DND-41 (cell line): ENCODE data around the gene MS4A13.
"Not testable (repeated sequence)": the region's sequence is repeated elsewhere in the genome, so short reads cannot be mapped to it uniquely, and the experiment has no call there.

Source experiments
- CTCF ChIP-seq: IDR thresholded peaks from 2 replicates; pipeline ENCODE4 v1.5.1; 2012; ENCODE audit warnings: borderline replicate concordance, low read length, moderate library complexity, mild to moderate bottlenecking; ENCODE audit not compliant: poor library complexity, severe bottlenecking; ENCODE audit errors: extremely low read depth
- EZH2 ChIP-seq: IDR thresholded peaks from 3 replicates; pipeline ENCODE4 v1.6.1; 2012; ENCODE audit warnings: borderline replicate concordance, low read depth, mild to moderate bottlenecking, moderate library complexity, low read length, inconsistent platforms; ENCODE audit not compliant: severe bottlenecking

GRCh38 chr11:60509609-60510008 lies 5.6 kb upstream of the MS4A13 start:
- TF ChIP-seq CTCF, EZH2: not testable (repeated sequence)
